Measurements from ENCODE around the gene AMIGO1. TPM values are rescaled to one million over a fixed set of nuclear protein-coding genes. Genes with fewer than 3 reads are reported as not detected.

The AMIGO1 gene, protein sequence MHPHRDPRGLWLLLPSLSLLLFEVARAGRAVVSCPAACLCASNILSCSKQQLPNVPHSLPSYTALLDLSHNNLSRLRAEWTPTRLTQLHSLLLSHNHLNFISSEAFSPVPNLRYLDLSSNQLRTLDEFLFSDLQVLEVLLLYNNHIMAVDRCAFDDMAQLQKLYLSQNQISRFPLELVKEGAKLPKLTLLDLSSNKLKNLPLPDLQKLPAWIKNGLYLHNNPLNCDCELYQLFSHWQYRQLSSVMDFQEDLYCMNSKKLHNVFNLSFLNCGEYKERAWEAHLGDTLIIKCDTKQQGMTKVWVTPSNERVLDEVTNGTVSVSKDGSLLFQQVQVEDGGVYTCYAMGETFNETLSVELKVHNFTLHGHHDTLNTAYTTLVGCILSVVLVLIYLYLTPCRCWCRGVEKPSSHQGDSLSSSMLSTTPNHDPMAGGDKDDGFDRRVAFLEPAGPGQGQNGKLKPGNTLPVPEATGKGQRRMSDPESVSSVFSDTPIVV
- total RNA-seq = 0.34 and 1.6 TPM in 2 replicates

DNA sequence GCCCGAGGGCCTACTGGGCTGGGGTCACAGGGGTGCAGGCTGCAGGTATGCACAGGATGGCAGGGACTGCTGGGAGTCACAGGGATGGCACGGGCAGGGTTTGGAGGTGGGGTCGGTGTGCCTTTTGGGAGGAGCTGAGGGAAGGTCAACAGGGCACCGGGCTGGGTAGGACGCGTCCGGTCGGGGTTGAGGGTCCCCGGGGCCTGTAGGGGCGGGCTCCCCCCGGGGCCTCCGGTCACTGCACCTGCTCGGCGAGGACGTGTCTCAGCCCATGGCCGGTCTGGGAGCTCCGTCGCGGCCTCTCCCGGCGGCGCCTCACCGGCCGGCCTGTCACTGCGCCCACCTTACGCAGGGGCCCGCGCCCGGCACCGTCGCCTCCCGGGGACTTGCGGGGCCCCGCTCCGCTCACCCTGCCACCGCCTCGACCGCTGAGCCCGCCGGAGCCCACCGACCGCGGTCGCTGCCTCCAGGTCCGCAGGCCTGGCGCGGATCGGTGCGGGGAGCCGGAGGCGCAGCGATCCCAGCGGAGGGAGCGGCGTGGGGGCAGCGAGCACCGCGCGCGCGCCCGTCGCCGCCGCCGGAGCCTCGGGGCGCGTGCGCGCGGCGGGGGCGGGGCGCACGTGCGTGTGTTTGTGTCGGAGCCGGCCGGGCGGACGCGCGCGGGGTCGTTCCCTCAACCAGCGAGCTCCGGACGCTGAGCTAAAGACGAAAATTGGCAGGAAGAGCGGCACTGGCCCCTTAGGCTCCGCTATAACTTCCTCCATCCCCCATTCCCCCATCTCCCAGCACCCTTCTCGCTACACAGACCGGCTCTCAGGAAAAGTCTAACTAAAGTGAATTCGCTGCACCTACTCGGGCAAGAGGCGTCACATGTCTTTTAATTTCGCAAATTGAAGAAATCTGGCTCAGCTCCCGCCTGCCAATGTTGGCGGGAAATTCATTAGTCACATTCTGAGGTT, at the start of gene AMIGO1:
Gene AMIGO1 (minus strand): TSS at position 552 of the 959 bp plus-strand sequence. CDS start 815 bp downstream, outside the sequence.

DNA sequence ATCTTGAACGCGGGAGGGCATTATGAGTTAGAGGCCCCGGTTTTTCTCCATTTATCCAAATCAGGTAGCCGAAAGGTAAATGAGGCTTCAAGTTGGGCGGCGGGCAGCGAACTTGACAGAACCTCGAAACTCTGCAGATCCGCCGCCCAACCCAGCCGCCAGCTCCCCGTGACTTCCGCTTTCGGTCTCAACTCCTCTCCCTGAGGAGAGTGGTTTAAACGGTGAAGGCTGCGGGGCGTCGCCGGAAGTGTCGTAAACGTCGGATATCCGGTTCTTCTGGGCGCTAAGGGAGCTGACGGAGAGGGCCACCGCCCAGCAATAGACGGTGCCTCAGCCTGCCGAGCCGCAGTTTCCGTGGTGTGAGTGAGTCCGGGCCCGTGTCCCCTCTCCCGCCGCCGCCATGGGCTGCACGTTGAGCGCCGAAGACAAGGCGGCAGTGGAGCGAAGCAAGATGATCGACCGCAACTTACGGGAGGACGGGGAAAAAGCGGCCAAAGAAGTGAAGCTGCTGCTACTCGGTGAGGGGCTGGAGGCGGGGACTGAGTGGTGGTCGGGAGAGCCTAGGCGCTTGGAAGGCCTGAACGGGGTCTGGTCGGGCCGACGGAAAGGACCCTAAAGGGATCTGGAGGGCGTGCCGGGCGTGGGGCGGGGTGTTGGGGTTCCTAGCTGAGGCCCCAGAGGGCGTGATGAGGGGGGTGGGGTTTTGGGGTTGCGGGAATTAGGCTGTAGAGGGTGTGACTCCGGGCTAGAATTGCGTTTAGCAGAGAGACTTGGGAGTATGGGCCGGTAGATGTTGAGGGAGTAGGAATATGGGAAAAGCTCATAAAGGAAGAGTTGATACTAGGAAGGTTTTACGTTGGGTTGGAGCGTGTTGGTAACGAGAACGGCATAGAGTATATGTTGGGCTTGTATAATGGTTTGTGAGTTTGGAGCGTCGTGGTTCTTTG, 39.1 kb upstream of the AMIGO1 start, which contains the start of gene GNAI3:
Gene GNAI3 (plus strand): TSS at position 295 of the 947 bp plus-strand sequence. CDS start 106 bp downstream, at position 401.

DNA sequence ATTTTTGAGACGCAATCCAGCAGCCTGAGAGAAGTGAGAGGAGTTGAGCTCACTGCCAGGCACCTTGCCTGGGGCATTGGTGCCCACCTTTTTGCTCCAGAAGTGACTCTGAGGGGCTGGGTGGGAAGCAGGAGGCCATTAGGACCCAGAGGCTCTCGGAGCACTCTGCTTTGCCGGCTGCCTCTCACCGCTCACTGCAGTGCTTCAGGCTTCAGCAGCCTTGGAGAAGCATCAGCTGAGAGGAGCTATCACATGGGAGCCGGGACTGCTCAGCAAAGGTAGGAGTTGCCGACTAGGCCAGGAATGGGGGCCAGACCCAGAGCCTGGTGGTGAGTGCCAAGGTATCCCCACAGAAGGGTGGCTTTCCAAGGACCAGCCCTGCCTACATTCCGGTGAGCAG, 30.1 kb upstream of the AMIGO1 start, which contains the start of gene GPR61:
Gene GPR61 (plus strand): TSS at position 197 of the 400 bp plus-strand sequence. CDS start 3,151 bp downstream, outside the sequence.

DNA sequence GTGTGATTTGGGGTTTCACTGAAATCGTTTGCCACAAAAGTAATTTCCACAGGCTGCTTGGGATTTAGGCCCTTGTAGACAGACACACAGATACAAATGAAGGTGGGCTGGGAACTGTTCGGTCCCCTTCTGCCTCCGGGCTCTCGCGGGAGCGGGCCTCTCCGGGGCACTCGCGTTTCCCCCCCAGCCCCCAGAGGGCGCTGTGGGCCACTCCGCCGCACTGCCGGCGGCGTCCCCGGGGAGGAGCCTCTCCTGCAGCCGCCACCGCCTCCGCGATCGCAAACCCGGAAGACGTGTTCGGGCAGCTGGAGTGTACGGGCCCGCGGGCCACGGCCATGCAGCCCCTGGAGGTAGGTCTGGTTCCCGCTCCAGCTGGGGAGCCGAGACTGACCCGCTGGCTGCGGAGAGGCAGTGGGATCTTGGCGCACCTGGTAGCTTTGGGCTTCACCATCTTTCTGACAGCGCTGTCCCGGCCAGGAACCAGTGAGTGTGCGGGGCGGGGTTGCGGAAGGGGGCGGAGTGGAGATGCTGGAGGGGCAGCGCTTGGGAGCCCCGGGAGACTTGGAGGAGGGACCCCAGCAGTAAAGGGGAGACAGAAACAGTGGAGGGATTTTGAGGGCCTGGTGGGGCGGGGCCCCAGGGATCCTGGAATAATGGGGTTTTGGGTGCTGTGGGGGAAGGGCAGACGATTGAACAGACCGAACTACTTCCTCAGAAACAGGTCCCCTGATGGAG, 15.6 kb downstream of the AMIGO1 start, which contains the start of gene CYB561D1:
Gene CYB561D1 (plus strand): TSS at position 290 of the 735 bp plus-strand sequence. CDS start 46 bp downstream, at position 336.

DNA sequence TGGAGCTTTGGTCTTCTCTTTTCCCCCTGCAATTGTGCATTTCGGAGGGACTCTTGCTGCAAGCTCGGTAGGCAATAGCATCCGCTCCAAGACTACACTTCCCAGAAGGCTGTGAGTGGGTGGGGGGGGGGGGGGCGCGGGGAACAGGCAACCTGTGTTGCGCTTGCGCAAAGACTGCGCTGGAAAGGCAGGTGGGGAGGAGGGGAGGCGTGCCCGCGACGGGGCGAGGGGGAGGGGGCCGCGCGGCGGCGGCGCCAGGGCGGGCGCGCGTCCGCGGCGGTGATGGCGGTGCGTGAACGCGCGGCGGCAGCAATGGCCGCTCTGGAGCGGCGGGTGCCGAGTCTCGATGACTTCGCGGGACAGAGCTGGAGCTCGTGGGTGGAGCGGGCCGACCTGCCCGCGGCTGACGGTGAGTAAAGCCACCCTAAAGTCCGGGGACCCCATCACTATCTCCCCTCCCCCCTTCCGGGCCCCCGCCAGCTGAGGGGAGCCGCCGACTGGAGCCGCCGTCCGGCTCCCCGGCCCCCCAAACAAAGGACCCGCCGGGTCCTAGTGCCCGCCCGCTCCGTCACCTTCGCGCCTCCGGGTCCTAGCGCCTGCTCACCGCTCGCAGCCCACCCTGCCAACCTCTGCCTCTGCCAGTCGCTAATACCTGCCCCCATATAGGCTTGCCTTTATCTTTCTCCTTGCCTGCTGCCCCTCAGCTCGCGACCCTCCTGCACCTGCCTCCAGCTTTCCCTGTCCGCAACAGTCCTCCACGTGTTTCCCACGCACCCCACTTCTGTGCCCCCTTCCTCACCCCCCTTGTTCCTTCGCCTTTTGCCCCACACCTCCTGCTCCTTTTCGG, 25.6 kb downstream of the AMIGO1 start, which contains the start of gene ATXN7L2:
Gene ATXN7L2 (plus strand): TSS at position 234 of the 847 bp plus-strand sequence. CDS start 49 bp downstream, at position 283.

DNA sequence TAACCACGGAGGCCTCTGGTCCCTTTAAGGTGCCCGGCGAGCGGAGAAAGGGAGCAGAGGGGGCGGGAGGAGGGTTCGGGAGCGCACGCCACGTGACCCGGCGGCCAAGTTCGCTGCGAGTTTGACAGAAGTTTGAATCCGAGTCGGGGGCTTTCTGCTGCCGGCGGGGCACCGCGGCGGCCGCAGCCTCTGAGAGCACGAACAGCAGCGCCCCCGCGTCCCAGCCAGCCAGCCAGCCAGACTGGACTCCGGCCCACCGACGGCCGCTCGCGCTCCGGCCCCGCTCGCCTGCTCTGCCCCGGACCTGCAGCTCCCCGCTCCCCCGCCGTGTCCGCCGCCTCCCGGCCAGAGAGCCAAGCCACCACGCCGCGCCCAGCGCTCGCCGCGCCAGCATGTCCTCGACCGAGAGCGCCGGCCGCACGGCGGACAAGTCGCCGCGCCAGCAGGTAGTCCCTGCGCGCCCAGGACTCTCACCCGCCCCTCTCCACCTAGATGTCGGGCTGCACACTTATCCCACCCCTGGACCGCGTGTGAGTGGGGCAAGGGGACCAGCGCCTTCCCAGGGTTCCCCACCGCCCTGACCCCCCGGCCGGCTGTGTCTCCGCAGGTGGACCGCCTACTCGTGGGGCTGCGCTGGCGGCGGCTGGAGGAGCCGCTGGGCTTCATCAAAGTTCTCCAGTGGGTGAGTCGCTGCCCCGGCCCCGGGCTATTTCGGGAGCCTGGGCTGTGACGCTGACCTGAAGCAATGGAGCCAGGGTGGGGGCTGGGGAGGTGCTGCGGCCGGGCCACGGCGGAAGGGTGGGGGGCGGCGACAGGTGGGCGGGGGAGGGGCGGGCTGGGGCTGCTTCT, 42.9 kb downstream of the AMIGO1 start, which contains the start of gene SYPL2:
Gene SYPL2 (plus strand): TSS at position 95 of the 849 bp plus-strand sequence. CDS start 298 bp downstream, at position 393.

Other genes starting within 250 kb of the AMIGO1 start
- gene PSRC1, start 226.6 kb downstream of the AMIGO1 start, total RNA-seq = 0.68 and 1.4 TPM in 2 replicates
- not detected in 2 replicates for gene MYBPHL, start 202.7 kb downstream of the AMIGO1 start, total RNA-seq
- gene SORT1, start 111.8 kb downstream of the AMIGO1 start, total RNA-seq = 9.2 and 28.4 TPM in 2 replicates
- gene PSMA5, start 83.3 kb downstream of the AMIGO1 start, total RNA-seq = 36.9 and 37.3 TPM in 2 replicates
- not detected in 2 replicates for gene SYPL2, start 43.2 kb downstream of the AMIGO1 start, total RNA-seq
- 1.2 and 2.1 TPM in 2 replicates for gene ATXN7L2, start 25.8 kb downstream of the AMIGO1 start, total RNA-seq
- gene CYB561D1, start 15.6 kb downstream of the AMIGO1 start, total RNA-seq = 5.1 and 11.9 TPM in 2 replicates
- gene GPR61, start 30.1 kb upstream of the AMIGO1 start, total RNA-seq = under 0.01 TPM in 1 of 2 replicates, not detected in the other
- gene GNAI3, start 38.9 kb upstream of the AMIGO1 start, total RNA-seq = 16.4 and 17.9 TPM in 2 replicates
- gene GNAT2, start 109.9 kb upstream of the AMIGO1 start, total RNA-seq = 0.14 TPM in 1 of 2 replicates, not detected in the other
- gene AMPD2, start 110.1 kb upstream of the AMIGO1 start, total RNA-seq = 19.5 and 32.0 TPM in 2 replicates
- gene GSTM4, start 146.4 kb upstream of the AMIGO1 start, total RNA-seq = 2.6 and 3.1 TPM in 2 replicates
- gene GSTM2, start 158.3 kb upstream of the AMIGO1 start, total RNA-seq = 0.34 and 9.2 TPM in 2 replicates
- gene GSTM1, start 178.1 kb upstream of the AMIGO1 start, total RNA-seq = 1.4 TPM in 1 of 2 replicates, not detected in the other
- not detected in 2 replicates for gene GSTM5, start 202.5 kb upstream of the AMIGO1 start, total RNA-seq
- gene GSTM3, start 231.3 kb upstream of the AMIGO1 start, total RNA-seq = 10.5 and 28.0 TPM in 2 replicates

All from nasal cavity respiratory epithelium epithelial cell of viscerocranial mucosa (primary cell).